AG04450 (cell line): ENCODE data around the gene ISYNA1. TPM values are rescaled to one million over a fixed set of nuclear protein-coding genes. Genes with fewer than 3 reads are reported as not detected.

Experiments used
- CTCF ChIA-PET: fragments of 300-600, 350-600 bp; formaldehyde crosslinking; extraction: SDS; loops from one replicate; lab custom pipeline; 2022; ENCODE audit warnings: antibody characterized with exemption, inconsistent platforms; lab: Charles Lee
- POLR2A ChIA-PET: fragments of 350-600 bp; formaldehyde crosslinking; extraction: SDS; loops from one replicate; lab custom pipeline; 2021; ENCODE audit warnings: antibody characterized with exemption, inconsistent platforms; lab: Yijun Ruan, JAX
- DNase-seq: peaks from one replicate; pipeline ENCODE4 v3.0.0-alpha.2; 2011; ENCODE audit warnings: low read depth, low spot score
- H3K27ac ChIP-seq: one replicate; pipeline ENCODE4 v1.5.1; 2012; ENCODE audit warnings: low read depth, low read length, control low read depth
- H3K27me3 ChIP-seq: one replicate; pipeline ENCODE4 v1.6.0; 2012; ENCODE audit warnings: low read length; ENCODE audit not compliant: control insufficient read depth, insufficient read depth
- H3K4me3 ChIP-seq: 2 replicates; pipeline ENCODE4 v1.5.1; 2011; ENCODE audit warnings: mild to moderate bottlenecking, low read depth, low read length, control low read depth
- H3K9me3 ChIP-seq: 2 replicates; pipeline ENCODE4 v1.5.1; 2012; ENCODE audit warnings: low read length; ENCODE audit not compliant: control insufficient read depth, insufficient read depth
- CTCF ChIP-seq: IDR thresholded peaks from 2 replicates; pipeline ENCODE4 v1.5.1; 2011; ENCODE audit warnings: low read depth, low read length, control low read depth, inconsistent platforms
- polyA plus RNA-seq: library from polyadenylated mRNA; depleted of rRNA; stranded (reverse); fragments of >200 nt; gene quantifications from 2 replicates; pipeline ENCODE4 v1.2.3, GENCODE V29; 2011

Gene ISYNA1
- polyA plus RNA-seq, 1 experiment = 13.3 TPM

DNA sequence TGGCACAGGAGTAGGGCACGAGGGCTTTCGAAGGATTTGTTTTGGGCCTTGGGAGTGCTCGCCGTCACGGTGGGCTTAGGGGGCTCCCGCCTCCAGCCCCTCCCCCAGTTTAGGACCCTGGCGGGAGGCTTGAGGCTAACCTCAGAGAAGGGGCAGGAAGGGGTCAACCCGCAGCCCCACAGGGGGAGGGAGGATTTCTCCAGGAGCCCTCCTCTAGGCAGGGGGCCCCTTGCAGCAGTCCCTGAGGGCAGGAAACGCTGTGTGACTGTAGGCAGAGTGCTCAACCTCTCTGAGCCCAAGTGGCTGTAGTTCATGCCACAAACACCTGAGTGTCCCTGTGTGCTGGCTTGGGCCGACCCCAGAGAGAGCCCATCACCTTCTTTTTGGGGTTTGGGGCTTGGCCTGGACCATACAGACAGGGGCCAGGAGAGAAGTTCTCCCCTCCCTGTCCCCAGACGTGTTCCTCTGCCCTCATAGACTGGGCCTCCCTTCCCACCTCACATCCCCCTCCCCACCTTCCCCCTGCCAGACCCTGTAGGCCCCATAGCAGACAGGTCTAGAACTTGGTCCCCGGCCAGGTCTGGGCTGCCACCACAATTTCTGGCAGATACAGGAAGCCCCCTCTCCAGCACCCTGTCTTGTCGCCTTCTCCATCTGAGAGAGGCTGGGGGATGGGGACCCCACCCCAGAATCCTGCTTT lies 8.1 kb downstream of the ISYNA1 start:
- ChIA-PET CTCF (interaction anchor here (0.6 kb wide), 1 partner anchor 21 kb away, joined by 4 read pairs; no protein-coding TSS in a partner anchor), POLR2A (no interaction called here)
- DNase-seq = no peak
- no peak for TF ChIP-seq CTCF
- Histone ChIP-seq H3K27ac (no peak overlapping the region), H3K9me3 (peaks cover 1% of the 10 kb centered on the region; the same call in 1 of the 2 replicates), H3K4me3 (no peak overlapping the region), H3K27me3 (no peaks in the 10 kb centered on the region)

DNA sequence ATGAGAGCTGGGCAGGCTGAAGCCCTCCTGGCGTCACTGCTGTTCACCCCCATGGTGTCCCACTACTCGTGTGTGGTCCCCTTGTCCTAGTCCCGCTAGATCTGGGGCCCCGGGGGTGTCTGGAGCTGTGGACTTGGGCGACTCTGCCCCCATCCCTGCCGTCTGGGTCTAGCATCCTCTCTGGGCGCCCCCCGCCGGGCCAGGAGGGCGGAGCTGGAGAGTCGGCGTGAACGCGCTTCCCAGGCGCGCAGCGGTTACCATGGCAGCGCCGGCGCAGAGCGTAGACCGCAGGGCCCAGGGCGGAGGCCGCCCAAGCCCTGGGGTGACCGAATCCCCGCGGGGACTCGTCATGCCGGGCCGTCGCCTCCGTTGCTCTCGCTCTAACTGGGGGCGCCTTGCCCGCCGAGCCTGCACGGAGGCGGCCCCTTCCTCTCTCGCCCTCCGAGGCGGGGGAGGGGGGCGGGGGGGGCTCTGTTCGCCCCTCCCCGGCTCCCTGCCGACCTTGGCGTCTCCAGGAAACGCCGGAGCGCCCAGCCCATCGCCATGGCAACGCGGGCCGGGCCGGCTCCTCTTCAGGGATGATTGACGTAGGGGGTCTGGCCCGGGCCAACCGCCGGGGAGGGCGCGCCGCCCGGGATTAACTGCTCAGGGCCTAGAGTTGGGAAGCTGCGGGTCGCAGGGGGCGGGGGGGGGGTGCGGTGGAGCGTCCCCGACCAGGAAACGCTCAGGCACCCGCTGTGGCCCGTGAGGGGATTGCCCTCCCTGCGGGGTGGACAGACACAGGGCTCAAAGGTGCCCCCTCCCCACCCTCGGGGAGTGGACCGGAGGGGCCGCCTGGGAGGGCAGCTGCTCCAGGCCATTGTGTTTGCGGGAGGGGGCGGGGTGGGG lies 8.9 kb downstream of the ISYNA1 start:
- no peaks in the 10 kb centered on the region for H3K9me3 ChIP-seq
- ChIA-PET POLR2A (interaction anchor here (1.6 kb wide), 1 partner anchor 10 kb away, joined by 6 read pairs; the partner anchor contains the start of gene SSBP4), CTCF (no interaction called here)
- no peak for DNase-seq
- no peaks in the 10 kb centered on the region for H3K27me3 ChIP-seq
- H3K4me3 ChIP-seq = no peak overlapping the region
- TF ChIP-seq CTCF = no peak
- peak overlapping the region; percentile 21 for H3K27ac ChIP-seq

GRCh38 chr19:18428173-18428786 lies 9.7 kb downstream of the ISYNA1 start:
- no peaks in the 10 kb centered on the region for H3K27me3 ChIP-seq
- no peak for TF ChIP-seq CTCF
- POLR2A ChIA-PET = interaction anchor here (1.6 kb wide), 1 partner anchor 9 kb away, joined by 6 read pairs; the partner anchor contains the start of gene SSBP4
- no peak overlapping the region for H3K4me3 ChIP-seq
- H3K27ac ChIP-seq = no peak overlapping the region
- CTCF ChIA-PET = interaction anchor here (1.1 kb wide), 1 partner anchor 149 kb away, joined by 4 read pairs; no protein-coding TSS in a partner anchor
- no peaks in the 10 kb centered on the region for H3K9me3 ChIP-seq
- no peak for DNase-seq

DNA sequence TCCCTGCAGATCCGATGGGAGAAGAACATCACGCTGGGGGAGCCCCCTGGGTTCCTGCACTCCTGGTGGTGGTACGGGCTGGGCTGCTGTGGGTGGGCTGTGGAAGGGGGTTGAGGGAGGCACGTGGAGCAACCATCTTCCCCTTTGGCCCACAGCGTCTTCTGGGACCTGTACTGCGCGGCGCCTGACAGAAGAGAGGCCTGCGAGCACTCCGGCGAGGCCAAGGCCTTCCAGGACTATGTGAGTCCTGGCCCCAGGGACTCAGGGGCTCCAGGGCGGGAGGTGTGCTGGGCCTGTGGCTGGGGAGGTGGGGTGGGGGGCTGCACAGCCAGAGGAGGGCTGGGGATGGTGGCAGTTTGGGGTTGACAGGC lies 10.2 kb downstream of the ISYNA1 start:
- Histone ChIP-seq H3K27me3 (no peaks in the 10 kb centered on the region), H3K9me3 (no peaks in the 10 kb centered on the region), H3K4me3 (no peak overlapping the region), H3K27ac (no peak overlapping the region)
- no peak for DNase-seq
- no peak for TF ChIP-seq CTCF
- POLR2A ChIA-PET = interaction anchor here (1.6 kb wide), 1 partner anchor 9 kb away, joined by 6 read pairs; the partner anchor contains the start of gene SSBP4
- CTCF ChIA-PET = interaction anchor here (1.1 kb wide), 1 partner anchor 148 kb away, joined by 4 read pairs; no protein-coding TSS in a partner anchor
